Activated CD4-positive, CD25-positive, alpha-beta regulatory T cell treated with anti-CD3 and anti-CD28 coated beads, Interleukin-2, amount 50 U/mL, for 72 hours (primary cell): ENCODE measurements around the gene DSCAML1.

Experiments
- DNase-seq: peaks from one replicate; pipeline ENCODE4 v3.0.0; 2021

DSCAML1 gene

GRCh38 chr11:117690484-117691217 is 106.4 kb downstream of the DSCAML1 start:
- no peak for DNase-seq

- no peak for DNase-seq
Observed at GRCh38 chr11:117688255-117688797, 108.7 kb downstream of the DSCAML1 start.

- no peak for DNase-seq
Observed at GRCh38 chr11:117687776-117688175, 109.2 kb downstream of the DSCAML1 start.

DNA sequence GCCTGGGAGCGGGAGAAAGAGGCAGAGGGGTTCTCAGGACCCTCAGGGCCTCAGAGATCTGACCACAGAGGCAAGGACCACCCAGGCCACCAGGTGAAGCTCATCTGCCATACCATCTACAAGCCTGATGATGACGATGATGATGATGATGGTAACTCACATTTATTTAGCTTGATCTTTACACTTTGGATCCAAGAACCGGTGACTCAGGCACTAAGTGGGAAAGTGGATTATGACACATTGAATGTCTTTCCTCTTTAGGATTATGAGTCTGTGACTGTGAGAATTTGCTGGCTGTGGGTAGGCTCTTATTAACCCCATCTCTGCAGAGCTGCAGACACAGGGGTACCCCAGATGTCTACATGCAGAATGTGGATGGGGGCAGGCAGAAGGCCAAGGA is 110.3 kb downstream of the DSCAML1 start:
- no peak for DNase-seq

DNA sequence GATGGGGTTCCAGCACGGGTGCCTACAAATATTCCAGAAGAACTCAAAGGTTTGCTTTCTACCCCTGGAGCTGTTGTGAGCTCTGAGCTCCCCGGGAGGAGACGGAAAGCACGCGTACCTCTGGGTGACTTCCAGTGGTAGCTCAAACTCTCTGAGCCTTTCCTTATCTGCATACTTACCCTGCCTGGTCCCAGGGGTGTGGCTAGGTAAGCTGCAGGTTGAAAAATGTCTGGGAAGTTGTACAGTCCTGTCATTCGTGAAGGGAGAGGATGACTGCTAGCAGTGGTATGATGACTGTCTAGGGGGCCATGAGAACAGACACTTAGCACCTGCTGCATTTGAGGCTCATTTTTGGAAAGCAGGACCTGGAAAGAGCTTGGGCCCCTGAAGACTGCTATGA is 111.5 kb downstream of the DSCAML1 start:
- no peak for DNase-seq

- no peak for DNase-seq
Observed at GRCh38 chr11:117684731-117685130, 112.3 kb downstream of the DSCAML1 start.

DNA sequence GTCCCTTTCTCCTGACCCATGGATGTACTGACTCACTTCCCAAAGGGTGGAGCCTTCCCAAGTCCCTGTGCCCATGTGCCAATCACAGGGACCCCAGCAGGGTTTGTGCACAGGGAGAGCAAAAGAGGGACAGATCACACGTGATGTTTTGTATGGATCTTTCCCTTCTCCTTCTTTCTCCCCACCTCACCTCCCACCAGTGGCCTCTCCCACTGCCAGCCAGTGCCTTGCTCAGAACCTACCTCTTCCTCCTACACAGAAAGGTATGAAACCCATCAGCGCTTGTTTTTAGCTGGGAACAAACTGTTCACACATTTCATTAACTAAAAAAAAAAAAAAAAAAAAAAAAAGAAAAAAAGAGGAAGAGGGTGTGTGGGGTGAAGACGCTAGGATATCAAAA is 112.9 kb downstream of the DSCAML1 start:
- DNase-seq: no peak

- DNase-seq: no peak
Observed at GRCh38 chr11:117681438-117681837, 115.6 kb downstream of the DSCAML1 start.

GRCh38 chr11:117679461-117679860 is 117.6 kb downstream of the DSCAML1 start:
- DNase-seq: no peak

- DNase-seq: no peak
Observed at GRCh38 chr11:117678658-117679406, 118.2 kb downstream of the DSCAML1 start.

- DNase-seq: no peak
Observed at GRCh38 chr11:117677729-117678310, 119.2 kb downstream of the DSCAML1 start.

GRCh38 chr11:117676501-117676900 is 120.5 kb downstream of the DSCAML1 start:
- DNase-seq: no peak

GRCh38 chr11:117673602-117674001 is 123.4 kb downstream of the DSCAML1 start:
- DNase-seq: no peak

DNA sequence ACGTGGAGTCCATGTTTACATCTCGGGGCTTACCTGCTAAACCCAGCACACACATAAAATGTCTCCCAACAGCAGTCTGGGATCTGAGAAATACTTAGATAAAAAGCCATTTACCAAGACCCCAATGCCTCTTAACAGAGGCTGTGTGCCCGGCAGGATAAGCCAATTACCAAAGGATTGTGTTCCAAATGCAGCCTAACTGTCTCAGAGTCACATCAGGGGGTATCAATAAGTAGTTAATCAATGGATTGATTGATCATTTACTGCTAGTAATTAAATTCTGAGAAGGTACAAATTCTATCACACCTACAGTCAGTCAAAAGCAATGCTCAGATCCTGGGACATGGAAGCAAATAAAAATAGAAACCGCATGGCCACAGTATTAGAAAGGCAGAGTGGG is 125.6 kb downstream of the DSCAML1 start:
- DNase-seq: no peak

GRCh38 chr11:117670924-117671323 is 126.1 kb downstream of the DSCAML1 start:
- DNase-seq: no peak

- no peak for DNase-seq
Observed at GRCh38 chr11:117670443-117670842, 126.6 kb downstream of the DSCAML1 start.

DNA sequence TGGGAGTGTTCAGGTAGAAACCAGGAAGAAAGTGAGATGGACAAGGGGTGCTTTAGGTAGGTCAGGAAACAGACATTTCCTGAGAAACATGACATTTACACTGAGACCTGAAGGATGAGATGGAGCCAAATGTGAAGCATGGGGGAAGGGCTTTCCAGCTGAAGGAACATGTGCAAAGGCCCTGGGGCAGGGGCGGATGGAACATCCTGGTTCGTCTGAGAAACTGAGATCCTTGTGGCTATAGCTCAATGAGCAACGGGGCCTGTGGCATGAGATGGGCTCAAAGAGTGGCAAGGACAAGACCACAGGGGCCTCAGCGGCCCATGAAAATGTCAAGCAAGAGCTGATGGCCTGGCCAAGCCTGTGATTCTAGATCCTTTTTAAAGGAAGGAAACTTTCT is 127.4 kb downstream of the DSCAML1 start:
- no peak for DNase-seq

DNA sequence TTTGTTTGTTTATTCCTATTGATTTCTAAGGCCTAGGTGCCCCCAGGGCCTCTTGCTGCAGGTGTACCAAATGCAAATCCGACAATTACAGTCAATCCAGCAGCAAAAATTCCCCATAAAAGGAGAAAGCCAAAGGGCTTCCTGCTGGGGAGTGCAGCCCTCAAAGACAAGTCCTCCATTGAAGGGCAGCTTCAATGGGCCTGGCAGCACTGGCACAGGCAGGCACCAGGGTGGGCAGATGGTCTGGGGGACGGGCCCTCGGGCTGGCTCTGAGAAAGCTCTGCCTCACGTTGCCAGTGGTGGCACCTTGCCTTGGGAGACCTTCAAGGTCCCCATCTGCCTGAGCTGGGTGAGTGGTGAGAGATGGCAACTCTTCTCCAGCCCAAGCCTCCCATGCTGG is 128.0 kb downstream of the DSCAML1 start:
- no peak for DNase-seq

DNA sequence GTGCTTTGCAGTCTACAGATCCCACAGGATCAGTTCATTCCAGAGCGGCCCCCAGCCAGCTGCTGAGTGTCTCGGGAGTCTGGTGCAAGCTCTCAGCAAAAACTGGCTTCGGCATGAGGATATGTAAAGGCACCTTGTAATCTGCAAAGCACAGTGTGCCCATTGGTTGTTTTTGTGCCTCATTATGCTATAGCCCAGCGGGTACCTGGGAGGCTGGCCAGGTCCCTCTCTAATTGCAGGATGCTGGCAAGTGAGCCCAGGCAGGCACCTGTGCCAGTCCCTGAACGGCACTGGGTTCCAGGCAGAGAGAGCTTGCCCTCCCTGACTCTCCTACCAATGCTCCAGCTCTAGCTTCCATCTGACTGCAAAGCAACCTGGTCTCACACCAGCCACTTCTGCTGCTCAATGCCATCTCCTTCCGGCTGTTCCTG is 128.7 kb downstream of the DSCAML1 start:
- DNase-seq: no peak

DNA sequence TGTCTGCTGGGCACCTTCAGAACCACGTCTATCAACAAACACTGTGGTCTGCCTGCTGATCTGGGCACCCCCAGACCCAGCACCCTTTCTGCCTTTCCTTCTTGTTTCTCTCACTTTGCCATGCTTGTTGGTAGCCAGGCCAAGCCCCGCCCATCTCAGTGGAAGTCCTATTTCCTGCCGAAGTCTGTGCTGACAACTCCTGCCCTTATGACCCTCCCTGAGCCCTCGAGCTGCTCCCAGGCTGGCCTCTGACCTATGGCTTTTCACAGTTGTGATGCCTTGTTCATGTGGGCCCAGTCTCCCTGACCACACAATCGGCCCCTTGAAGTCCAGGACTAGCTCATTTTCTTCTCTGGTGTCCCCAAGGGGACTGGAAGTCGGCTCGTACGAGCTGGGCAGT is 132.1 kb downstream of the DSCAML1 start:
- no peak for DNase-seq

DNA sequence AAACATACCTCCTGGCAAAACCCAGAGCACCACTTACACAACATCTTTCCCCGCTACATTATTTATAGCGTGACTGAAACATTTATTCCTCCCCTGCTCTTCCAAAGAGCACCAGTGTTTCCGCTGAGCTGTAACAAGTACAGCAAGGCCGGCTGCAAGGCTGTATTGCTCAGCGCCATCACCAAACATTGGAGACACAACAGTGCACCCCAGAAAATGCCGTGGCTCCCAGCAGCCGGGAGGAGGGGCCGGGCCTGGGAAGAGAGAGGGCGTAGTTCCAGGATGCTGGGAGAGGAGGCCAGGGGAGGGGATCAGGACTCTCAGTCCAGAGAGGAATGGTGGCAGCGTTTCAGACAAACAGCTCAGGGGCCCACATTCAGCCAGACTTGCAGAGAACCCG is 133.2 kb downstream of the DSCAML1 start:
- DNase-seq: no peak

GRCh38 chr11:117663414-117663813 is 133.6 kb downstream of the DSCAML1 start:
- no peak for DNase-seq

DNA sequence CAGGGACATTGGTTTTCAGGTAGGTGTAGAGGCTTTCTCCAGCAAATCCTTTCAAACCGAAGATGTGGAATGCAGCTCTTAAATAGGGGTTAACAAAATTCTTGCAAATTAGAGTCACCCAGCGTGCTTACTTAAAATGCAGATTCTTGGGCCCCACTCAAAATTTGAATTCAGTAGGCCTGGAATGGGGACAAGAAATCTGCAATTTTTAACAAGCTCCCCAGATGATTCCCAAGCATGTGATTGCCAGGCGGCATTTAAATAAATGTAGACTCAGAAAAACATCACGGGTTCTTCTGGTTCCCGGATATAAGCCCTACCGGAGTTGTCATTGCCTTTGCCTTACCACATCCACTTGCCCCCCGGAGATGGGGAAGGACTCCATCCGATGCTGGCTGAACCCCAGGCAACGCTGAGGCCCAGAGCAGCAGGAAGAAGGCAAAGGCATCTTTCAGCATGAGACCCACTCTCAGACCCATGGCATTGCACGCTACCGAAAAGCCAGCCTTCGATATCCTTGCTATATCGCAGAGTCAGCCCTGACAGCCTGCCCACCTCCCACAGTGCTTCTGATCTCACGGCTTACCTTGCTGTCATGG is 134.2 kb downstream of the DSCAML1 start:
- no peak for DNase-seq
